Measurements from ENCODE around the gene CEP104. TPM values are rescaled to one million over a fixed set of nuclear protein-coding genes. Genes with fewer than 3 reads are reported as not detected.

The CEP104 gene
- total and polyA plus RNA-seq, 2 donors (not counting 1 experiment from before 2014, with no cell fraction given), result 27.7 to 71.8 TPM

- TF ChIP-seq EZH2 (IDR thresholded peaks at IDR 0.05; ENCODE audit: borderline replicate concordance, insufficient read depth, low read depth, low read length, poor library complexity, severe bottlenecking), result no peak
- TF ChIP-seq CTCF (IDR thresholded peaks at IDR 0.05), result no peak
- 97% methylated on average over 7 of the region's 9 CpGs for WGBS (ENCODE audit: insufficient coverage)
- Histone ChIP-seq H3K27me3 (replicated peaks in 1 of 4; ENCODE audit: control extremely low read depth in 1 of 4, control insufficient read depth in 3 of 4, insufficient read depth in 4 of 4, low read length in 3 of 4) (no peaks in the 10 kb centered on the region), H3K79me2 (ENCODE audit: control insufficient read depth, insufficient read depth, low read length) (no peaks in the 10 kb centered on the region), H2AFZ (ENCODE audit: insufficient read depth, low read depth, low read length, poor library complexity, severe bottlenecking) (no peak overlapping the region), H3K9me3 (ENCODE audit: control extremely low read depth in 1 of 3, control insufficient read depth in 2 of 3, insufficient read depth in 1 of 3, low read length in 2 of 3) (peaks cover 0 to 10% (median 6%) of the 10 kb centered on the region in 3 donors), H3K4me3 (ENCODE audit: control extremely low read depth in 1 of 5, extremely low read depth in 1 of 5, insufficient read depth in 1 of 5, low read depth in 2 of 5, low read length in 4 of 5) (no peak overlapping the region), H3K4me1 (ENCODE audit: control insufficient read depth in 2 of 2, insufficient read depth in 2 of 2, low read length in 2 of 2) (peaks cover 0 to 8% of the 10 kb centered on the region in 2 donors), H4K20me1 (ENCODE audit: control insufficient read depth, insufficient read depth, low read length, poor library complexity, severe bottlenecking) (no peaks in the 10 kb centered on the region), H3K4me2 (replicated peaks; ENCODE audit: low read depth, low read length, poor library complexity, severe bottlenecking) (no peak overlapping the region), H3K27ac (ENCODE audit: low read length in 2 of 2) (no peak overlapping the region), H3K36me3 (replicated peaks in 1 of 2; ENCODE audit: control extremely low read depth in 1 of 2, control insufficient read depth in 1 of 2, extremely low read depth in 1 of 2, insufficient read depth in 2 of 2, low read length in 1 of 2) (peaks cover 3 to 51% of the 10 kb centered on the region in 2 experiments), H3K9ac (ENCODE audit: low read length) (no peak overlapping the region)
- Mint-ChIP-seq H3K4me1 (no peaks in the 10 kb centered on the region), H3K27me3 (no peaks in the 10 kb centered on the region), H3K27ac (no peak overlapping the region), H3K4me3 (no peak overlapping the region), H3K9me3 (ENCODE audit: insufficient read depth) (no peaks in the 10 kb centered on the region)
- DNase-seq (no peak), ATAC-seq (ENCODE audit: low read depth) (no peak)
- CTCF ChIA-PET, result no interaction called here
- intact Hi-C loops (cut with micrococcal nuclease), result no loop called here
- POLR2A ChIA-PET, result no interaction called here
Observed at GRCh38 chr1:3879787-3880428, 22.9 kb upstream of the CEP104 start.

- WGBS (ENCODE audit: insufficient coverage), result 98% methylated on average over 5 of the region's 7 CpGs
- H3K27ac Mint-ChIP-seq, result no peak overlapping the region
Observed at GRCh38 chr1:3879099-3879498, 22.1 kb upstream of the CEP104 start.

More at GRCh38 chr1:3879099-3879498, 22.1 kb upstream of the CEP104 start:
- Histone ChIP-seq H3K79me2 (ENCODE audit: control insufficient read depth, insufficient read depth, low read length) (no peaks in the 10 kb centered on the region), H3K27ac (ENCODE audit: low read length in 2 of 2) (no peak overlapping the region), H3K4me1 (ENCODE audit: control insufficient read depth in 2 of 2, insufficient read depth in 2 of 2, low read length in 2 of 2) (peaks cover 0 to 8% of the 10 kb centered on the region in 2 donors), H3K4me2 (replicated peaks; ENCODE audit: low read depth, low read length, poor library complexity, severe bottlenecking) (no peak overlapping the region), H4K20me1 (ENCODE audit: control insufficient read depth, insufficient read depth, low read length, poor library complexity, severe bottlenecking) (no peaks in the 10 kb centered on the region), H3K9ac (ENCODE audit: low read length) (no peak overlapping the region), H3K27me3 (replicated peaks in 1 of 4; ENCODE audit: control extremely low read depth in 1 of 4, control insufficient read depth in 3 of 4, insufficient read depth in 4 of 4, low read length in 3 of 4) (no peaks in the 10 kb centered on the region), H3K4me3 (ENCODE audit: control extremely low read depth in 1 of 5, extremely low read depth in 1 of 5, insufficient read depth in 1 of 5, low read depth in 2 of 5, low read length in 4 of 5) (no peak overlapping the region), H3K36me3 (replicated peaks in 1 of 2; ENCODE audit: control extremely low read depth in 1 of 2, control insufficient read depth in 1 of 2, extremely low read depth in 1 of 2, insufficient read depth in 2 of 2, low read length in 1 of 2) (peaks cover 3 to 47% of the 10 kb centered on the region in 2 experiments), H3K9me3 (ENCODE audit: control extremely low read depth in 1 of 3, control insufficient read depth in 2 of 3, insufficient read depth in 1 of 3, low read length in 2 of 3) (peaks cover 0 to 13% (median 6%) of the 10 kb centered on the region in 3 donors), H2AFZ (ENCODE audit: insufficient read depth, low read depth, low read length, poor library complexity, severe bottlenecking) (no peak overlapping the region)
- intact Hi-C loops (cut with micrococcal nuclease), result no loop called here
- ATAC-seq (ENCODE audit: low read depth), result no peak
- DNase-seq, result no peak
- Mint-ChIP-seq H3K27me3 (no peaks in the 10 kb centered on the region), H3K4me3 (no peak overlapping the region), H3K9me3 (ENCODE audit: insufficient read depth) (no peaks in the 10 kb centered on the region), H3K4me1 (no peaks in the 10 kb centered on the region)
- ChIA-PET POLR2A (no interaction called here), CTCF (no interaction called here)
- TF ChIP-seq CTCF (IDR thresholded peaks at IDR 0.05) (no peak), EZH2 (IDR thresholded peaks at IDR 0.05; ENCODE audit: borderline replicate concordance, insufficient read depth, low read depth, low read length, poor library complexity, severe bottlenecking) (no peak)
